ENCODE data around the gene BICRAL. TPM values are rescaled to one million over a fixed set of nuclear protein-coding genes. Genes with fewer than 3 reads are reported as not detected.

The BICRAL gene
- total and polyA plus RNA-seq, 9 of the 15 experiments (the other 6 are each of a cell fraction or from before 2014, with no cell fraction given) = 1.2 to 11.9 (median 5.6) TPM

- TF ChIP-seq ZNF318 (IDR thresholded peaks at IDR 0.05; ENCODE audit: borderline replicate concordance in 1 of 2, low read depth in 1 of 2) (0 out of 4 replicates have a peak, but pooled peaks of 1 of the 2 experiments have one; percentile 55), POLR2AphosphoS5 (IDR thresholded peaks at IDR 0.05; ENCODE audit: control insufficient read depth, insufficient read depth, low read depth, low read length) (0 out of 2 replicates have a peak, but pooled peaks have one; percentile 0), AFF4 (CRISPR knock-in tag; IDR thresholded peaks at IDR 0.05) (peak; percentile 22; the same call in 1 of the 2 replicates), ZFX (CRISPR knock-in tag; IDR thresholded peaks at IDR 0.05) (peak; percentile 17; the same call in 1 of the 2 replicates), PRDM10 (IDR thresholded peaks at IDR 0.05; ENCODE audit: partially characterized antibody) (peak; percentile 4), E2F5 (CRISPR knock-in tag; IDR thresholded peaks at IDR 0.05) (no peak), LEF1 (IDR thresholded peaks at IDR 0.05) (no peak)
Observed at GRCh38 chr6:42786525-42786985, 4.7 kb downstream of the BICRAL start (continued).

Data from K562 (cell line).